Measurements from ENCODE around the gene KIF26A.
A peak's percentile ranks its signal among the peaks of the same experiment; 100 is the strongest.

KIF26A gene

GRCh38 chr14:104094056-104094708 lies 44.2 kb upstream of the KIF26A start:
- no peak for TF ChIP-seq CTCF (IDR thresholded peaks at IDR 0.05; ENCODE audit: low read depth, low read length, missing control alignments)
- DNase-seq (ENCODE audit: low read depth): no peak
- no peak overlapping the region for H3K4me3 ChIP-seq (ENCODE audit: low read depth, low read length)

- no peak overlapping the region for H3K4me3 ChIP-seq (ENCODE audit: low read depth, low read length)
- peak; percentile 88 for TF ChIP-seq CTCF (IDR thresholded peaks at IDR 0.05; ENCODE audit: low read depth, low read length, missing control alignments)
- no peak for DNase-seq (ENCODE audit: low read depth)
Measured at GRCh38 chr14:104094709-104095425, 43.5 kb upstream of the KIF26A start.

GRCh38 chr14:104095426-104096310 lies 42.7 kb upstream of the KIF26A start:
- DNase-seq (ENCODE audit: low read depth): no peak
- no peak for TF ChIP-seq CTCF (IDR thresholded peaks at IDR 0.05; ENCODE audit: low read depth, low read length, missing control alignments)
- H3K4me3 ChIP-seq (ENCODE audit: low read depth, low read length): no peak overlapping the region

GRCh38 chr14:104096318-104096717 lies 42.1 kb upstream of the KIF26A start:
- DNase-seq (ENCODE audit: low read depth): no peak
- no peak overlapping the region for H3K4me3 ChIP-seq (ENCODE audit: low read depth, low read length)
- TF ChIP-seq CTCF (IDR thresholded peaks at IDR 0.05; ENCODE audit: low read depth, low read length, missing control alignments): no peak

- DNase-seq (ENCODE audit: low read depth): no peak
- TF ChIP-seq CTCF (IDR thresholded peaks at IDR 0.05; ENCODE audit: low read depth, low read length, missing control alignments): no peak
- no peak overlapping the region for H3K4me3 ChIP-seq (ENCODE audit: low read depth, low read length)
Measured at GRCh38 chr14:104096751-104097700, 41.4 kb upstream of the KIF26A start.
